ENCODE measurements around the gene ARSG.
"Not testable (repeated sequence)": the region's sequence is repeated elsewhere in the genome, so short reads cannot be mapped to it uniquely, and the experiment has no call there.

Gene ARSG

DNA sequence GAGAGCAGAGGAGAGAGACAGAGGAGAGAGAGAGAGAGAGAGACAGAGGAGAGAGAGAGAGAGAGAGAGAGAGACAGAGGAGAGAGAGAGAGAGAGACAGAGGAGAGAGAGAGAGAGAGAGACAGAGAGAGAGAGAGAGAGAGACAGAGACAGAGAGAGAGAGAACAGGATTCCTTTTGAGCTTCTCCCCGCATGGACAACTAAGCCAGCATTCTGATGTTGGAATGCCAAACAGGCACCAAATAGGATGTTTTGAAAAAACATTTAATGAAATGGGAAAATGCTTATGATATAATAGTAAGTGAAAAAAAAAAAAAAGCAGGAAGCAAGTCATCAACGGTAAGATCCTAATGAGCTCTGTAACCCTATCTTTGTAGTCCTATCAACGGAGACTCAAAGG is 60.7 kb downstream of the ARSG start:
- Histone ChIP-seq H3K9me3 (ENCODE audit: insufficient read depth, low read length) (no peaks in the 10 kb centered on the region), H3K27me3 (ENCODE audit: low read length) (no peaks in the 10 kb centered on the region), H2AFZ (ENCODE audit: low read depth, low read length, severe bottlenecking) (no peak overlapping the region), H3K9me2 (replicated peaks; ENCODE audit: insufficient read depth, low read length) (no peaks in the 10 kb centered on the region), H3K79me2 (ENCODE audit: insufficient read depth, low read length) (no peaks in the 10 kb centered on the region), H3K27ac (ENCODE audit: low read depth, low read length) (no peak overlapping the region), H3K4me3 (ENCODE audit: insufficient read depth, low read length, poor library complexity, severe bottlenecking) (no peak overlapping the region), H4K20me1 (ENCODE audit: low read depth, low read length) (no peaks in the 10 kb centered on the region), H3K4me2 (ENCODE audit: low read depth, low read length, poor library complexity, severe bottlenecking) (no peak overlapping the region), H3F3A (ENCODE audit: insufficient read depth) (no peaks in the 10 kb centered on the region), H3K9ac (ENCODE audit: low read length) (no peak overlapping the region), H3K36me3 (ENCODE audit: low read length) (no peaks in the 10 kb centered on the region)
- no peak for TF ChIP-seq EZH2phosphoT487 (conservative IDR thresholded peaks at IDR 0.05; ENCODE audit: low read length)
- TF ChIP-seq, protein P1, sequence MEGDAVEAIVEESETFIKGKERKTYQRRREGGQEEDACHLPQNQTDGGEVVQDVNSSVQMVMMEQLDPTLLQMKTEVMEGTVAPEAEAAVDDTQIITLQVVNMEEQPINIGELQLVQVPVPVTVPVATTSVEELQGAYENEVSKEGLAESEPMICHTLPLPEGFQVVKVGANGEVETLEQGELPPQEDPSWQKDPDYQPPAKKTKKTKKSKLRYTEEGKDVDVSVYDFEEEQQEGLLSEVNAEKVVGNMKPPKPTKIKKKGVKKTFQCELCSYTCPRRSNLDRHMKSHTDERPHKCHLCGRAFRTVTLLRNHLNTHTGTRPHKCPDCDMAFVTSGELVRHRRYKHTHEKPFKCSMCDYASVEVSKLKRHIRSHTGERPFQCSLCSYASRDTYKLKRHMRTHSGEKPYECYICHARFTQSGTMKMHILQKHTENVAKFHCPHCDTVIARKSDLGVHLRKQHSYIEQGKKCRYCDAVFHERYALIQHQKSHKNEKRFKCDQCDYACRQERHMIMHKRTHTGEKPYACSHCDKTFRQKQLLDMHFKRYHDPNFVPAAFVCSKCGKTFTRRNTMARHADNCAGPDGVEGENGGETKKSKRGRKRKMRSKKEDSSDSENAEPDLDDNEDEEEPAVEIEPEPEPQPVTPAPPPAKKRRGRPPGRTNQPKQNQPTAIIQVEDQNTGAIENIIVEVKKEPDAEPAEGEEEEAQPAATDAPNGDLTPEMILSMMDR (IDR thresholded peaks at IDR 0.05; ENCODE audit: insufficient read depth, low read length, poor library complexity, severe bottlenecking), result no peak

DNA sequence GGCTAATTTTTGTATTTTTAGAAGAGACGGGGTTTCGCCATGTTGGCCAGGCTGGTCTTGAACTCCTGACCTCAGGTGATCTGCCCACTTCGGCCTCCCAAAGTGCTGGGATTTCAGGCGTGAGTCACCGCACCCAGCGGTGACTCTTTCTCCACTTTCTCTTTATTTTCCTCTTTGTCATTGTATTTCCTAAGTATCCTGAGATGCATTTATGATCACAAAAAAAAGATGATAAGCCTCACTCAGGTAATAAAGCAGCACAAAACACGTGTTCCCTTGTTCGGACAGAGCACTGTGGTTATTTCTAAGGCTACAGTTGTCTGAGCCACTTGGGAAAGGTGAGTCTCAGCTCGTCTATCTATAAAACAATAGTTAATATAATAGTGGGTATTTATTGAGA is 61.4 kb downstream of the ARSG start:
- H3K4me2 ChIP-seq (ENCODE audit: low read depth, low read length, poor library complexity, severe bottlenecking); H3K9me3 ChIP-seq (ENCODE audit: insufficient read depth, low read length); H3K9ac ChIP-seq (ENCODE audit: low read length); H3K36me3 ChIP-seq (ENCODE audit: low read length); H3F3A ChIP-seq (ENCODE audit: insufficient read depth); H3K79me2 ChIP-seq (ENCODE audit: insufficient read depth, low read length); H4K20me1 ChIP-seq (ENCODE audit: low read depth, low read length); H3K9me2 ChIP-seq (replicated peaks; ENCODE audit: insufficient read depth, low read length); H3K27me3 ChIP-seq (ENCODE audit: low read length); H3K4me3 ChIP-seq (ENCODE audit: insufficient read depth, low read length, poor library complexity, severe bottlenecking); H3K27ac ChIP-seq (ENCODE audit: low read depth, low read length); H2AFZ ChIP-seq (ENCODE audit: low read depth, low read length, severe bottlenecking): not testable (repeated sequence)

DNA sequence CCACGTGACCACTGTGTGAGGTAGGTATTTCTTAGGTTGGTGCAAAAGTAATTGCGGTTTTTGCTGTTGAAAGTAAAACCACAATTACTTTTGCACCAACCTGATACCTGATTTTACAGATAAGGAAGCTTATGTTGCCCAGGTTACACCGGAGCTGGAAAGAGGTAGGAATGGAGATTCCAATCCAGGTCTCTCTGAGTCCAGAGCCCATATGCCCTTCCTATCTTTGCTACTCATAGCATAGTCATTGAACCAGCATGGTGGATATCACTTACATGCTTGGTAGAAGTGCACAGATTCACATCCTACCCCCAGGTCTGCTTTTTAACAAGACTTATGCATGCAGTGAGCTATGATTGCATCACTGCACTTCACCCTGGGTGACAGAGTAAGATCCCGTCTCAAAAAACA is 61.8 kb downstream of the ARSG start:
- Histone ChIP-seq H4K20me1 (ENCODE audit: low read depth, low read length) (no peaks in the 10 kb centered on the region), H3K79me2 (ENCODE audit: insufficient read depth, low read length) (no peaks in the 10 kb centered on the region), H3K27ac (ENCODE audit: low read depth, low read length) (no peak overlapping the region), H3K9me2 (replicated peaks; ENCODE audit: insufficient read depth, low read length) (no peaks in the 10 kb centered on the region), H3K27me3 (ENCODE audit: low read length) (no peaks in the 10 kb centered on the region), H2AFZ (ENCODE audit: low read depth, low read length, severe bottlenecking) (no peak overlapping the region), H3K4me2 (ENCODE audit: low read depth, low read length, poor library complexity, severe bottlenecking) (no peak overlapping the region), H3F3A (ENCODE audit: insufficient read depth) (no peaks in the 10 kb centered on the region), H3K36me3 (ENCODE audit: low read length) (no peaks in the 10 kb centered on the region), H3K4me3 (ENCODE audit: insufficient read depth, low read length, poor library complexity, severe bottlenecking) (no peak overlapping the region), H3K9ac (ENCODE audit: low read length) (no peak overlapping the region), H3K9me3 (ENCODE audit: insufficient read depth, low read length) (no peaks in the 10 kb centered on the region)
- no peak for TF ChIP-seq EZH2phosphoT487 (conservative IDR thresholded peaks at IDR 0.05; ENCODE audit: low read length)
- TF ChIP-seq, protein P1 (IDR thresholded peaks at IDR 0.05; ENCODE audit: insufficient read depth, low read length, poor library complexity, severe bottlenecking), result no peak

DNA sequence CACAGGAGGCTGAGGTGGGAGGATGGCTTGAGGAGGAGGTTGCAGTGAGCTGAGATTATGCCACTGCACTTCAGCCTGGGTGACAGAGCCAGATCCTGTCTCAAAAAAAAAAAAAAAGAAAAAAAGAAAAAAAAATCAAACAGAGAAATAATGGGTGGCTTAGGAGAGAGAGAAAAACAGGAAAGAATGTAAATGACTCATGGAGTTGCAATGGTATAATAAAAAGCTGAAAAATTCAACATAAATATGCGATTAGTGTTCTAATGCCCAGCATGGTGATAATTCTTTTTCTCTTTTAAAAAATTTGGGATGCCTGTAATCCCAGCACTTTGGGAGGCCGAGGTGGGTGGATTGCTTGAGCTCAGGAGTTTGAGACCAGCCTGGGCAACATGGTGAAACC is 63.0 kb downstream of the ARSG start:
- not testable (repeated sequence) for H3K36me3 ChIP-seq (ENCODE audit: low read length); H3K9me2 ChIP-seq (replicated peaks; ENCODE audit: insufficient read depth, low read length); H3K27me3 ChIP-seq (ENCODE audit: low read length); H3F3A ChIP-seq (ENCODE audit: insufficient read depth); H3K4me3 ChIP-seq (ENCODE audit: insufficient read depth, low read length, poor library complexity, severe bottlenecking); H3K9me3 ChIP-seq (ENCODE audit: insufficient read depth, low read length); H3K27ac ChIP-seq (ENCODE audit: low read depth, low read length); H3K79me2 ChIP-seq (ENCODE audit: insufficient read depth, low read length); H2AFZ ChIP-seq (ENCODE audit: low read depth, low read length, severe bottlenecking); H3K9ac ChIP-seq (ENCODE audit: low read length); H4K20me1 ChIP-seq (ENCODE audit: low read depth, low read length); H3K4me2 ChIP-seq (ENCODE audit: low read depth, low read length, poor library complexity, severe bottlenecking)

DNA sequence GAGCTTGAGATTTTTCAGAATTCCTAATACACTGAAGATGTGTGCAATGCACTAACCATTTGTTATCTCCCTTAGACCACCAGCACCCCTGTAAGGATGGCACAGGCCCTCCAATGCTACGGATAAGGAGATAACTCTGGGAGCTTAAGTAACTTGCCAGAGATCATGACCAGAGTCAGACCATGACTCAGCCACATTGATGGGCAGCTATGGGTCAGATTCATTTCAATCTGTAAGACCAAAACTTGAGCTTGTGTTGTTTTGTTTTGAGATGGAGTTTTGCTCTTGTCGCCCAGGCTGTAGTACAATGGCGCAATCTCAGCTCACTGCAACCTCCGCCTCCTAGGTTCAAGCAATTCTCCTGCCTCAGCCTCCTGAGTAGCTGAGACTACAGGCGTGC is 63.8 kb downstream of the ARSG start:
- H3K9ac ChIP-seq (ENCODE audit: low read length); H3F3A ChIP-seq (ENCODE audit: insufficient read depth); H3K36me3 ChIP-seq (ENCODE audit: low read length); H3K4me2 ChIP-seq (ENCODE audit: low read depth, low read length, poor library complexity, severe bottlenecking); H3K79me2 ChIP-seq (ENCODE audit: insufficient read depth, low read length); H3K9me2 ChIP-seq (replicated peaks; ENCODE audit: insufficient read depth, low read length); H3K4me3 ChIP-seq (ENCODE audit: insufficient read depth, low read length, poor library complexity, severe bottlenecking); H2AFZ ChIP-seq (ENCODE audit: low read depth, low read length, severe bottlenecking); H3K27ac ChIP-seq (ENCODE audit: low read depth, low read length); H4K20me1 ChIP-seq (ENCODE audit: low read depth, low read length); H3K9me3 ChIP-seq (ENCODE audit: insufficient read depth, low read length); H3K27me3 ChIP-seq (ENCODE audit: low read length): not testable (repeated sequence)

Data from SU-DHL-6 (cell line).